ENCODE data around the gene DPH1.

DNA sequence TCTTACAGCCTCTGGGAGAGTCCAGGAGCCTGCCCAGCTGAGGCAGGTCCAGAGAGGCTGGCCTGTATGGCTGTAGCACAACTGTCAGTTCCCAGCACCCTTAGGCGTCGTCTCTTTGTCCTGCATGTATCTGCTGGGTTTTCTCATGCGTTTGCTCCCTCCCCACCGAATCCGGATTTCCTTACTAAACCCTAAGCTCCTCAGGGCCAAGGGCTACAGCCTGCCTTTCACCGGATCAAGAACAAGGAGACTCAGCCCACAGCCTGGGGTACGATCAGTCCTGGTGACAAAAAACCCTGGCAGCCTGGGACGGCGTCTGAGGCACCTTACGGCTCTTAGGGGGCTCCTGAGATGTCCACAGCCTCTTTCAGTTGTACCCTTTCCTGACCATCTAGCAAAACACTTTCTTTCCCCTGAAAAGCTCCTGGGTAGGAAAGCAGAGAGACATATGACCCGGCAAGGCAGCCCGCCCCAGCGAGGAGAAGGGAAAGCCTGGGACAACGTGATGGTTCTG lies 37.2 kb downstream of the DPH1 start:
- TF ChIP-seq, protein P1, sequence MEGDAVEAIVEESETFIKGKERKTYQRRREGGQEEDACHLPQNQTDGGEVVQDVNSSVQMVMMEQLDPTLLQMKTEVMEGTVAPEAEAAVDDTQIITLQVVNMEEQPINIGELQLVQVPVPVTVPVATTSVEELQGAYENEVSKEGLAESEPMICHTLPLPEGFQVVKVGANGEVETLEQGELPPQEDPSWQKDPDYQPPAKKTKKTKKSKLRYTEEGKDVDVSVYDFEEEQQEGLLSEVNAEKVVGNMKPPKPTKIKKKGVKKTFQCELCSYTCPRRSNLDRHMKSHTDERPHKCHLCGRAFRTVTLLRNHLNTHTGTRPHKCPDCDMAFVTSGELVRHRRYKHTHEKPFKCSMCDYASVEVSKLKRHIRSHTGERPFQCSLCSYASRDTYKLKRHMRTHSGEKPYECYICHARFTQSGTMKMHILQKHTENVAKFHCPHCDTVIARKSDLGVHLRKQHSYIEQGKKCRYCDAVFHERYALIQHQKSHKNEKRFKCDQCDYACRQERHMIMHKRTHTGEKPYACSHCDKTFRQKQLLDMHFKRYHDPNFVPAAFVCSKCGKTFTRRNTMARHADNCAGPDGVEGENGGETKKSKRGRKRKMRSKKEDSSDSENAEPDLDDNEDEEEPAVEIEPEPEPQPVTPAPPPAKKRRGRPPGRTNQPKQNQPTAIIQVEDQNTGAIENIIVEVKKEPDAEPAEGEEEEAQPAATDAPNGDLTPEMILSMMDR (IDR thresholded peaks at IDR 0.05 in 4 of 5, conservative IDR thresholded peaks at IDR 0.05 in 1 of 5) = no peak
- TF ChIP-seq POLR2A (IDR thresholded peaks at IDR 0.05) = no peak
